HG02852 (cell line): ENCODE data around the gene MAML2.

ENCODE experiments used
- ATAC-seq: cut with Tn5 transposase; IDR thresholded peaks from one replicate; pipeline ENCODE4 v1.9.1; 2021; ENCODE audit warnings: mild to moderate bottlenecking, moderate library complexity; ENCODE audit not compliant: unreplicated experiment

The MAML2 gene

GRCh38 chr11:96084610-96085318, 258.2 kb downstream of the MAML2 start:
- no peak for ATAC-seq

- ATAC-seq = no peak
Observed at GRCh38 chr11:96082936-96083335, 260.1 kb downstream of the MAML2 start.

- ATAC-seq = no peak
Observed at GRCh38 chr11:96082002-96082899, 260.7 kb downstream of the MAML2 start.

GRCh38 chr11:96081561-96081960, 261.4 kb downstream of the MAML2 start:
- ATAC-seq = no peak

GRCh38 chr11:96079691-96080090, 263.3 kb downstream of the MAML2 start:
- no peak for ATAC-seq

- peak; percentile 88 for ATAC-seq
Observed at GRCh38 chr11:96075532-96075959, 267.4 kb downstream of the MAML2 start.

- peak; percentile 32 for ATAC-seq
Observed at GRCh38 chr11:96074551-96075310, 268.3 kb downstream of the MAML2 start.

GRCh38 chr11:96073536-96073935, 269.5 kb downstream of the MAML2 start:
- ATAC-seq = no peak

GRCh38 chr11:96072592-96072991, 270.4 kb downstream of the MAML2 start:
- ATAC-seq = no peak

- ATAC-seq = no peak
Observed at GRCh38 chr11:96070453-96070852, 272.5 kb downstream of the MAML2 start.

- ATAC-seq = no peak
Observed at GRCh38 chr11:96067160-96067559, 275.8 kb downstream of the MAML2 start.

GRCh38 chr11:96065379-96065778, 277.6 kb downstream of the MAML2 start:
- ATAC-seq = no peak

GRCh38 chr11:96063886-96064285, 279.1 kb downstream of the MAML2 start:
- no peak for ATAC-seq

GRCh38 chr11:96063053-96063452, 279.9 kb downstream of the MAML2 start:
- no peak for ATAC-seq

- no peak for ATAC-seq
Observed at GRCh38 chr11:96062134-96062533, 280.9 kb downstream of the MAML2 start.

- no peak for ATAC-seq
Observed at GRCh38 chr11:96061730-96062129, 281.3 kb downstream of the MAML2 start.

- no peak for ATAC-seq
Observed at GRCh38 chr11:96061069-96061468, 281.9 kb downstream of the MAML2 start.

GRCh38 chr11:96057502-96057901, 285.5 kb downstream of the MAML2 start:
- ATAC-seq = no peak

GRCh38 chr11:96056576-96056975, 286.4 kb downstream of the MAML2 start:
- no peak for ATAC-seq

- ATAC-seq = no peak
Observed at GRCh38 chr11:96055706-96056387, 287.1 kb downstream of the MAML2 start.
